Activated effector memory CD4-positive, alpha-beta T cell treated with anti-CD3 and anti-CD28 coated beads, Interleukin-2, amount 50 U/mL, for 16 hours (primary cell): ENCODE results near the gene SLC26A1.
"Not testable (repeated sequence)": the region's sequence is repeated elsewhere in the genome, so short reads cannot be mapped to it uniquely, and the experiment has no call there.

Experiments used
- DNase-seq: peaks from one replicate; pipeline ENCODE4 v3.0.0-alpha.2; 2020

SLC26A1 gene

DNA sequence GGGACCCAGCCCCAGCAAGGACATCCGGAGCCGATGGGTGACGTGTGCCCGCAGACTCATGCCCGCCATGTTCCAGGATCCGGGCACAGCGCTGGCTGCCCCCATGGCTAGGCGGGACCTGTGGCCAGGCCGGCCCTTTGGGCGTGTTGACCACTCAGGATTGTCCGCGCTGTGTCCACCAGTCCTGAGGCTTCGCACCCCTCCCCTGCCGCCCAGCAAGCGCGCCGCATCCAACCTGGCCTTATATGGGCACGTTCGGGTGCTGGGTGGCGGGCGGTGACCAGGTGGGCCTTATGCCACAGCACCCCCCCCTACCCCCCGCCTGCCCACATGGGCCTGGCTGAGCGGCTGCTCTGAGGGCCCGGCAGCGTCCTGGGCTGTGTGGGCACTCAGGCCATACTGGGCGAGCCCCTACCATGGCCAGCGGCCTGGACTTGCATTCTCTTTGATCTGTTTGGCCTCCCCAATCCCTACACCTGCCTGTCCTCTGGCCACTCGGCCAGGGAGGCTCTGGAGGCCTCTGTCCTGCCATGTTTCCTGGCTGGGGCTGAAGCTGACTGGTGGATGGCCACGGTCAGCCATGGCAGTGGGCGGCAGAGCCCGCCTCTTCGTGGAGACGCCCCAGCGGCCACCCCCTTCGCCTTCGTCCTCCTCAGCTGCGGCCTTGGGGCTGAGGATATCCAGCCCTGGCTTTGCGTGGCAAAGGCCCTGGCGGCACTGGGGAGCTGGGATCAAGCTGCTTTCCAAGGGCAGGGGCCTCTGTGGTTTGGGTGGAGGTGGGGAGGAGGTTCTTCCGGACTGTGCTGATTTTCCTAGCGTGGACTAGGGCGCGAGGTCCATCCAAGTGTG, 20.2 kb upstream of the SLC26A1 start:
- no peak for DNase-seq

- peak; percentile 80 for DNase-seq
Observed at GRCh38 chr4:1012034-1012739, 19.0 kb upstream of the SLC26A1 start.

GRCh38 chr4:1011666-1012033, 18.4 kb upstream of the SLC26A1 start:
- no peak for DNase-seq

GRCh38 chr4:1011022-1011665, 17.9 kb upstream of the SLC26A1 start, which contains the start of gene FGFRL1:
FGFRL1 (plus strand) TSS chr4:1011626; CDS start chr4:1012486, 860 bp downstream.
- peak; percentile 97 for DNase-seq

GRCh38 chr4:1010395-1011021, 17.3 kb upstream of the SLC26A1 start:
- peak; percentile 86 for DNase-seq

- DNase-seq: peak; percentile 92
Observed at GRCh38 chr4:1009542-1010394, 16.6 kb upstream of the SLC26A1 start.

DNA sequence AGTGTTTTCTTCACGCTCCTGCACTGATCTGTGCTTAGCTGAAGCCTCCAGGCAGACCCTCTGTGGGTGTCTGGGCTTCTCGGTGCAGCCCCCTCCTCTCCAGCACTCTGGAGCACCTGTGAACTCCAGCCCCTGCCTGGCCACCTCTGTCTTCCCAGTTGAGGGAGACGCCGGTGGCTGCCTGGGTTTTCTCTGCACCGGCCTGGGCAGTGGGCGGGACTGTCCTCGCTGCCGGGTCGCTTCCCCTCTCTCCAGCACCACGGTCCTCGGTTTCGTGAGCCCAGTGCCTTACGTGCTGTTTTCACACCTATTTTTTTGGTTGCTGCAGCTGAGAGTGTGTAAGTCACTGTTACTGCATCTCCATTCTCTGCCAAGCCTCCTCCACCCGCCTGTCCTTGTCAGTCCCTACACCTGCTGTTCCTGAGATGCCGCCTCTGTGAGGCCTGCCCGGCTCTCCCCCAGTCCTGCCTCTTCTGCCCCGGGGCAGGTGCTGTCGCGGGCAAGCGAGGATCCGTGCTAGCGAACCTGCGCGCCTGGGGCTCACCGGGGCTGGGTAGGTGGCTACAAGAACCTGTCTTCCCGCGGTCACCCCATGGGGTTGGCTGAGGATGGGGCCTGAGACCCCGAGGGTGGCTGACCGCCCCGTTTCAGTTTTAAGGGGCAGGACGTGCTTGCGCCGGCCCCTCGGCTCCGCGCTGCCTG, 15.8 kb upstream of the SLC26A1 start:
- peak; percentile 76 for DNase-seq

DNA sequence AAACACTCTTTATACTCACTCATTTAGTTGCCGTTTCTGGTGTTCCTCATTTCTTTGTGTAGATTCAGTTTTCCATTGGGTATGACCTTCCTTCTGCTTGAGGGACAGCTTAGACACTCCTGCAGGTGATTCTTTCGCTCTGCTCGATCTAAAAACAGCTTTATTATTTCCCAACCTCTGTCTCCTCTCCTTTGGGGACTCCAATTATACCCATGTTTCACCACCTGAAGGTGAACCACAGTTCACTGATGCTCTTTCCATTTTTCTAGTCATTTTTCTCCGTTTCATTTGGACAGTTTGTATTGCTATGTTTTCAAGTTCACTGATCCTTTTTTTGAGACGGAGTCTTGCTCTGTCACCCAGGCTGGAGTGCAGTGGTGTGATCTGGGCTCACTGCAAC, 13.7 kb upstream of the SLC26A1 start:
- DNase-seq: no peak

DNA sequence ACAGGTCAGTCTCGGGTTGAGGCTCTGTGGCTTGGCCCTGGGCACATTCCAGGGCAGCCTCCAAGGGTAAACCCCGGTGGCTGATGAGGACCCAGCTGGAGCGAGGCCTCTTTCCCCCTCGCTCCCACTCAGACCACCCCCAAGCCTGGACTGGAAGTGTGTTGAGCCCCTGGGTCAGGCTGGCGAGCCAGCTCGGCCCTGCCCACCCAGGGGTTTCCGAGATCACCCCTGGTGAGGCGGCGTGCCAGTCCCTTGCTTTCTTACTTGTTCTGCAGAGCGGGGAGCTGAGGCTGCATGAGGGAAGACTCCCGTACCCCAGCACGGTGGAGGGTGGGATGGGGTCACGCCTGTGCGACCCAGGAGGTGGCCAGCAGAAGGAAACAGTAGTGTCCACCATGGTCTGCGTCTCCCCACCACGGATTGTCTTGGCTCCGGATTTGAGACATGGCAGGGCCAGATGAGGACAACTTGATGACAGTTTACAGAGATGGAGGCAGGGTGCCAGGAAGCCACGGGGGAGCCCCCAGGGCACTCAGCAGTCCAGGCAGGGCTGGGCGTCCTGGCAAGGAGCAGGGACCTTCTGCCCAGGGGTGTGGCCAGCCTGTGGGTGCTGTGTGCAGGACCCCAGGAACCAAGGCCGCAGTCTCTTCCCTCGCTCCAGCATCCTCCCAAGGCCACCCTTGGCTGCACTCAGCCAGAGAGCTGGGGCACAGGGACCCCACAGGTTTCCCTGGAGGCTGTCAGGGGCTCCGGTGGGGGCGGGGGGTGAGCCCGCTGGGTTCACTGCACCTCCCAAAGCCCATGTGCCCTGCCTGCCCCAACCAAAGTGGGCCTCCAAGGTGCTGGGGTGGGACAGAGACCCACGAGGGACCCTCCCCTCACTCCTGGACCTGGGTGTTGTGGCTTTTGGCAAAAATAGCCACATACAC, 11.6 kb upstream of the SLC26A1 start:
- DNase-seq: no peak

- DNase-seq: no peak
Observed at GRCh38 chr4:1004071-1004418, 10.8 kb upstream of the SLC26A1 start.

- DNase-seq: no peak
Observed at GRCh38 chr4:1003271-1004070, 10.3 kb upstream of the SLC26A1 start.

DNA sequence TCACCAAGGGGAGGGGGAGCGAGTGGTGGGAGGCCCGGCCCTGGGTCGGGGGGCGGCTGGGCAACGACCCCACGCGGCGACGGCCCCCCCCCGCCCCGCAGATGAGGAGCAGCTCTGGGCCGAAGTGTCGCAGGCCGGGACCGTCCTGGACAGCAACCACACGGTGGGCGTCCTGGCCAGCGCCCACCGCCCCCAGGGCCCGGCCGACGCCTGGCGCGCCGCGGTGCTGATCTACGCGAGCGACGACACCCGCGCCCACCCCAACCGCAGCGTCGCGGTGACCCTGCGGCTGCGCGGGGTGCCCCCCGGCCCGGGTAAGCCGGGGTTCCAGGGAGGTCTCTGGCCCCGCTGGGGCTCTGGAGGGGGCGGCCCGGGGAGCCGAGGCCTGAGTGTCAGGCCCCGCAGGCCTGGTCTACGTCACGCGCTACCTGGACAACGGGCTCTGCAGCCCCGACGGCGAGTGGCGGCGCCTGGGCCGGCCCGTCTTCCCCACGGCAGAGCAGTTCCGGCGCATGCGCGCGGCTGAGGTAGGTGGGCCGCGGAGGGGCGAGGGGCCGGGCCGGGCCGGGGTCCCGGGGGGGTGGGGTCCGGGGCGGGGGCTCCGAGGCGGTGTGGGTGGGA, 9.5 kb upstream of the SLC26A1 start:
- no peak for DNase-seq

DNA sequence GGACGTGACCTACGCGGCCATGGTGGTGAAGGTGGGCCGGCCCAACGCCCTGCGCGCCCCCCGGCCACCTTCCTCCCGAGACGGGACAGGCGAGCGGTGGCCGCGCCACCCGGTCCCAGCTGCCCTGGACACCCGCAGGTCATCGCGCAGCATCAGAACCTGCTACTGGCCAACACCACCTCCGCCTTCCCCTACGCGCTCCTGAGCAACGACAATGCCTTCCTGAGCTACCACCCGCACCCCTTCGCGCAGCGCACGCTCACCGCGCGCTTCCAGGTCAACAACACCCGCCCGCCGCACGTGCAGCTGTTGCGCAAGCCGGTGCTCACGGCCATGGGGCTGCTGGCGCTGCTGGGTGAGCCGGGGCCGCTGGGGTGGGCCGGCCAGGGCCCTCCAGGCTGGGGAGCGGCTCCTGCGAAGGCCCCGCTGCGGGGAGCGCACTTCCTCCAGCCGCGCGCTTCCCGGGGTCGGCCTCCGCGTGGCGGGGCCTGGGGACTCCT, 9.0 kb upstream of the SLC26A1 start:
- DNase-seq: no peak

- DNase-seq: no peak
Observed at GRCh38 chr4:1001561-1002130, 8.4 kb upstream of the SLC26A1 start.

DNA sequence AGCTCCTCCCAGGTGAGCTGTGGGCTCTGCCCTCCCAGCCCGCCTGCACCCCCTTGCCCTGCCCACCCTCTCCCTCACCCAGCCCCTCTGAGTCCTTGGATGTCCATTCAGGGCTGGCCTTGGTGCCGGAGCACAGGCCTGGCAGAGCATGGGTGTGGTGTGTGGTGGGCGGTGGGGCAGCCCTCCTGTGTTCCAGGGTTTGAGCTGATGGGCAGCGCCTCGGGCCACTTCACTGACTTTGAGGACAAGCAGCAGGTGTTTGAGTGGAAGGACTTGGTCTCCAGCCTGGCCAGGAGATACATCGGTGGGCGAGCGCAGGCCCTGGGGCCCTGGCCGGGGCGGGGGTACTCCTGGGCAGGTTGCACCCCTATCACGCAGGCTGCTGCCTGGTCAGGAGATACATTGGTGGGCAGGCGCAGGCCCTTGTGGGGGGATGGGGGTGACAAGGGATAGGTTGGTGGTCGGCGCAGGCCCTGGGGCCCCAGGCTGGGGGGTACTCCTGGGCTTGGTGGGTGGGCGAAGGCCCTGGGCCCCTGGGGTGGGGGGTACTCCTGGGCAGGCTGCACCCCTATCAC, 7.6 kb upstream of the SLC26A1 start:
- DNase-seq: no peak

GRCh38 chr4:999882-1000425, 6.8 kb upstream of the SLC26A1 start:
- no peak for DNase-seq

DNA sequence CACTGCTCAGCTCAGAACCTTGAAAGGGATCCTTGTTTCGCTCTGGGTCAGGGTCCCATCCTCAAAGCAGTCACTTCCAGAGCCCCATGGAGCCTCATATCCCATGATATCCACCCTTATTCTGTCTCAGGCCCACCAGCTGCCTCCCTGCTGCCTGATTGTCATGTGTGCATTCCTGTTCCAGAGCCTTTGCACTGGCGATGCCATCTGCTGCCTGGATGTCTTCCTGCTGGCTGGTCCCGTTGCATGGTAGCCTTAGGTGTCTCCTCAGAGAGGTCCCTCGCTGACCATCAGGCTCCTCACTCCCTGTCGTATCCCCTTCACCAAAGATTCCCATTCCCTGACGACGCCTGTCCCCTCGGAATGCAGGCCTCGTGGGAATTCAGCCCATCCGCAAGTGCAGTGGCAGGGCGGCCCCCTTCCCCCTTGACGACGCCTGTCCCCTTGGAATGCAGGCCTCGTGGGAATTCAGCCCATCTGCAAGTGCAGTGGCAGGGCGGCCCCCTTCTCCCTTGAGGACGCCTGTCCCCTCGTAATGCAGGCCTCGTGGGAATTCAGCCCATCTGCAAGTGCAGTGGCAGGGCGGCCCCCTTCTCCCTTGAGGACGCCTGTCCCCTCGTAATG, 6.1 kb upstream of the SLC26A1 start:
- not testable (repeated sequence) for DNase-seq
